Osteoblast (primary cell): Measurements from ENCODE around the gene SLIT3. TPM values are rescaled to one million over a fixed set of nuclear protein-coding genes. Genes with fewer than 3 reads are reported as not detected.

Experiments used
- DNase-seq: peaks from one replicate; pipeline ENCODE4 v3.0.0; 2011; ENCODE audit warnings: low spot score, mixed read lengths; ENCODE audit not compliant: insufficient read length; ENCODE audit errors: missing footprints
- H2AFZ ChIP-seq: 2 replicates; pipeline ENCODE4 v1.6.0; 2011; ENCODE audit warnings: mild to moderate bottlenecking, low read length
- H3K27ac ChIP-seq: 2 replicates; pipeline ENCODE4 v1.5.1; 2011; ENCODE audit warnings: mild to moderate bottlenecking, low read depth, low read length, moderate library complexity
- H3K27me3 ChIP-seq: 2 replicates; pipeline ENCODE4 v1.6.0; 2012; ENCODE audit warnings: mild to moderate bottlenecking, control low read depth, inconsistent platforms, low read length, moderate library complexity; ENCODE audit not compliant: insufficient read depth
- H3K36me3 ChIP-seq: 2 replicates; pipeline ENCODE4 v1.5.1; 2011; ENCODE audit warnings: mild to moderate bottlenecking, low read length, control low read depth, moderate library complexity; ENCODE audit not compliant: insufficient read depth
- H3K4me1 ChIP-seq: 2 replicates; pipeline ENCODE4 v1.5.1; 2011; ENCODE audit warnings: mild to moderate bottlenecking, low read length, control low read depth, moderate library complexity; ENCODE audit not compliant: insufficient read depth
- H3K4me2 ChIP-seq: 2 replicates; pipeline ENCODE4 v1.6.0; 2011; ENCODE audit warnings: mild to moderate bottlenecking, low read length; ENCODE audit not compliant: insufficient read depth
- H3K4me3 ChIP-seq: fragments of 200-600 bp; sonication (generic); 3 replicates; pipeline ENCODE4 v1.5.1; 2012; ENCODE audit warnings: mild to moderate bottlenecking, low read length, inconsistent platforms; ENCODE audit not compliant: insufficient read depth
- H3K79me2 ChIP-seq: 2 replicates; pipeline ENCODE4 v1.6.0; 2012; ENCODE audit warnings: mild to moderate bottlenecking, low read length, control low read depth, inconsistent platforms; ENCODE audit not compliant: insufficient read depth
- H3K9me3 ChIP-seq: 2 replicates; pipeline ENCODE4 v1.5.1; 2011; ENCODE audit warnings: low read depth, low read length, control low read depth
- H4K20me1 ChIP-seq: 2 replicates; pipeline ENCODE4 v1.6.0; 2012; ENCODE audit warnings: mild to moderate bottlenecking, low read length, control low read depth; ENCODE audit not compliant: insufficient read depth
- total RNA-seq: library from RNA; depleted of rRNA; stranded (reverse); fragments of >200 nt; gene quantifications from 2 replicates; pipeline ENCODE4 v1.2.3, GENCODE V29; 2012
- TF ChIP-seq, protein P1 (sequence below): IDR thresholded peaks from 2 replicates; pipeline ENCODE4 v1.5.1; 2011; ENCODE audit warnings: mild to moderate bottlenecking, low read depth, low read length, moderate library complexity; ENCODE audit errors: extremely low read depth

SLIT3 gene
- total RNA-seq, 1 donor: 37.6 TPM

DNA sequence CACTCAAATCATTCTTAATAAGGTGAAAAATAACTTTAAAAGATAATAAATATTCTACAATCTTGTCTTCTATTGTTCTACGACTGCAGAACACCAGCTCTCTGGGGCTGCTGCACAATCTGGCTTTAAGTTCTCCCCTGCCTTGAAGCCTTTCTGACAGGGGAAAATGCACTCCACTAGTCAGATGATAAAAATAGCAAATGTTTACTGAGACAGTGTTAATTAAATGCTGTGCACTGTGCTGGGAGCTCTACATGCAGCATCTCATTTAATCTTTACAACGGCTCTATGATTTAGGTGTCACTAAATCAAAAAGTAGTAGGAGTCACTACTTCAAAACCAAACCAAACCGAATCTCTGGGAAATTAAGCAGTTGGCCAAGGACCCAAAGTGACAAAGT, 132.7 kb downstream of the SLIT3 start:
- H3K4me3 ChIP-seq: no peak overlapping the region
- no peaks in the 10 kb centered on the region for H4K20me1 ChIP-seq
- no peaks in the 10 kb centered on the region for H3K79me2 ChIP-seq
- TF ChIP-seq, protein P1, sequence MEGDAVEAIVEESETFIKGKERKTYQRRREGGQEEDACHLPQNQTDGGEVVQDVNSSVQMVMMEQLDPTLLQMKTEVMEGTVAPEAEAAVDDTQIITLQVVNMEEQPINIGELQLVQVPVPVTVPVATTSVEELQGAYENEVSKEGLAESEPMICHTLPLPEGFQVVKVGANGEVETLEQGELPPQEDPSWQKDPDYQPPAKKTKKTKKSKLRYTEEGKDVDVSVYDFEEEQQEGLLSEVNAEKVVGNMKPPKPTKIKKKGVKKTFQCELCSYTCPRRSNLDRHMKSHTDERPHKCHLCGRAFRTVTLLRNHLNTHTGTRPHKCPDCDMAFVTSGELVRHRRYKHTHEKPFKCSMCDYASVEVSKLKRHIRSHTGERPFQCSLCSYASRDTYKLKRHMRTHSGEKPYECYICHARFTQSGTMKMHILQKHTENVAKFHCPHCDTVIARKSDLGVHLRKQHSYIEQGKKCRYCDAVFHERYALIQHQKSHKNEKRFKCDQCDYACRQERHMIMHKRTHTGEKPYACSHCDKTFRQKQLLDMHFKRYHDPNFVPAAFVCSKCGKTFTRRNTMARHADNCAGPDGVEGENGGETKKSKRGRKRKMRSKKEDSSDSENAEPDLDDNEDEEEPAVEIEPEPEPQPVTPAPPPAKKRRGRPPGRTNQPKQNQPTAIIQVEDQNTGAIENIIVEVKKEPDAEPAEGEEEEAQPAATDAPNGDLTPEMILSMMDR: no peak
- H3K27ac ChIP-seq: no peak overlapping the region
- H3K27me3 ChIP-seq: no peaks in the 10 kb centered on the region
- no peaks in the 10 kb centered on the region for H3K9me3 ChIP-seq
- no peak overlapping the region for H3K4me2 ChIP-seq
- peaks cover 17% of the 10 kb centered on the region for H3K4me1 ChIP-seq
- no peak for DNase-seq
- H3K36me3 ChIP-seq: no peaks in the 10 kb centered on the region
- no peak overlapping the region for H2AFZ ChIP-seq

DNA sequence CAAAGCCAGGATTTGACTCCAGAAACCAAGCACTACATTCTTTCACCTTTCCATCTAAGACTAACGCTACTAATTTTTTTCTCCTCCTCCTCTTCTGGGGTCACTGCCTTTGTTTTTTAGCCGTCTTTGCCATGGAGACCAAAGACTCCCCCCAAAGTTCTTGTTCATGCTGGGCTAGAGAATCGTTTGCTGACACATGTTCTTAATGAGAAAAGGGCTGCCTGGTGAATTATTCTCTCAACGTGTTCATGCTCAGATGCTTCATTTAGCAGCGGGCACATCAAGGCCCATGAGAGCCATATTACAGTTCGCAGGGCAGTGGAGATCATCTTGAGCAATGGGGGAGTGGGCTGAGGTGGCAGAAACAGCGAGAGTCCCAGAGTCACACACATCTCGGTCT, 134.9 kb downstream of the SLIT3 start:
- Histone ChIP-seq H3K27me3 (no peaks in the 10 kb centered on the region), H3K36me3 (no peaks in the 10 kb centered on the region), H4K20me1 (no peaks in the 10 kb centered on the region), H2AFZ (no peak overlapping the region), H3K4me2 (no peak overlapping the region), H3K4me3 (no peak overlapping the region), H3K4me1 (peaks cover 34% of the 10 kb centered on the region), H3K79me2 (no peaks in the 10 kb centered on the region), H3K9me3 (no peaks in the 10 kb centered on the region), H3K27ac (no peak overlapping the region)
- TF ChIP-seq, protein P1: no peak
- DNase-seq: no peak

DNA sequence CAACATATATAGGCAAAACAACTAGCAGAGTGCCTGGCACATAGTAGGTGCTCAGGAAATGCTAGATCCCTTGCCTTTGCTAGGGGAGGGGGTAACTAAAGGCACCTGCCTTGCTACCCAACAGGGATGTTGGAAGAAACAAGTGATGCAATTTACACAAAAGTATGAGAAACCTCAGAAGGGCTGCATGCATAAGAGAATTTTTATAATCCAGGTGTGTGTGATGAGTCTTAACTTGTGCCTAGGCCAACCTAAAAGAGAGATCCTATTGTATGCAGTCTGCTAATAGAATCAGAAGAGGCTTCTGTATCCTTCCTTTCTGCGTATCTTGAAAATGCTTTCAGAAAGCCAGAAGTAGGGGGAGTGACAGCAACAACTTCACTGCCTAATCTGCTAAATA, 135.9 kb downstream of the SLIT3 start:
- Histone ChIP-seq H3K27ac (peak overlapping the region; percentile 75), H3K4me2 (peak overlapping the region; percentile 14), H3K4me1 (peaks cover 44% of the 10 kb centered on the region), H3K36me3 (no peaks in the 10 kb centered on the region), H3K27me3 (no peaks in the 10 kb centered on the region), H3K79me2 (no peaks in the 10 kb centered on the region), H4K20me1 (no peaks in the 10 kb centered on the region), H2AFZ (no peak overlapping the region), H3K4me3 (no peak overlapping the region), H3K9me3 (no peaks in the 10 kb centered on the region)
- no peak for DNase-seq
- TF ChIP-seq, protein P1: no peak

DNA sequence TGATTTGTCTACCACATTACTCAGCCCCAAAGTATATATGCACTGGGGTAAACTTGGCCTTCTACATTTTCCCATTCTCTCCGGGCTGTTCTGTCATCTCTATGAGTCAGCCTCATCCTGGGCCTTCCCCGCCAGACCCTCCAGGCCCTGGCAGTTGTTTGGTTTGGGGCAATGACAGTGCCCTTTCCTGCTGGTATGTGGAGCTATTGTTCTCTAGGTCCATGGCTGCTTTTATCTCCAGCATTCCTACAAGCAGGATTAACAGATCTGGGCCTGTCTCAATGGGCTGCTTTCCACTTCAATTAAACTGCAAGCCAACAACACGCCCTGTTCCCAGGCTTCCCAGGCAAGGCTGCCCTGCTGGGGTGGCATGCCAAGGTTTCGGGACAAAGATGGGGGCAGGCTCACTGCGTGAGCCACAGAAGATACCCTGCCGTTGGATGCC, 136.4 kb downstream of the SLIT3 start:
- Histone ChIP-seq H3K27me3 (no peaks in the 10 kb centered on the region), H3K4me3 (no peak overlapping the region), H3K79me2 (no peaks in the 10 kb centered on the region), H4K20me1 (no peaks in the 10 kb centered on the region), H3K9me3 (no peaks in the 10 kb centered on the region), H3K27ac (peak overlapping the region; percentile 75), H3K36me3 (no peaks in the 10 kb centered on the region), H3K4me1 (peaks cover 47% of the 10 kb centered on the region), H2AFZ (peak overlapping the region; percentile 33), H3K4me2 (peak overlapping the region; percentile 14)
- peak; percentile 94 for DNase-seq
- TF ChIP-seq, protein P1: peak; percentile 18
